ENCODE results near the gene GLRX5.

- TF ChIP-seq EZH2 (IDR thresholded peaks at IDR 0.05; ENCODE audit: borderline replicate concordance, low read depth, low read length, severe bottlenecking) (no peak), CTCF (IDR thresholded peaks at IDR 0.05; ENCODE audit: borderline replicate concordance, extremely low read depth, low read length, poor library complexity, severe bottlenecking) (no peak)
These were observed 4.2 kb upstream of the GLRX5 start for GRCh38 chr14:95530473-95531276.
